ENCODE measurements around the gene PDGFD. TPM values are rescaled to one million over a fixed set of nuclear protein-coding genes. Genes with fewer than 3 reads are reported as not detected.

Gene PDGFD
- total RNA-seq, 3 donors from 2014 or later (not counting 1 experiment from before 2014, with no cell fraction given) = 23.2 to 41.2 (median 33.1) TPM

DNA sequence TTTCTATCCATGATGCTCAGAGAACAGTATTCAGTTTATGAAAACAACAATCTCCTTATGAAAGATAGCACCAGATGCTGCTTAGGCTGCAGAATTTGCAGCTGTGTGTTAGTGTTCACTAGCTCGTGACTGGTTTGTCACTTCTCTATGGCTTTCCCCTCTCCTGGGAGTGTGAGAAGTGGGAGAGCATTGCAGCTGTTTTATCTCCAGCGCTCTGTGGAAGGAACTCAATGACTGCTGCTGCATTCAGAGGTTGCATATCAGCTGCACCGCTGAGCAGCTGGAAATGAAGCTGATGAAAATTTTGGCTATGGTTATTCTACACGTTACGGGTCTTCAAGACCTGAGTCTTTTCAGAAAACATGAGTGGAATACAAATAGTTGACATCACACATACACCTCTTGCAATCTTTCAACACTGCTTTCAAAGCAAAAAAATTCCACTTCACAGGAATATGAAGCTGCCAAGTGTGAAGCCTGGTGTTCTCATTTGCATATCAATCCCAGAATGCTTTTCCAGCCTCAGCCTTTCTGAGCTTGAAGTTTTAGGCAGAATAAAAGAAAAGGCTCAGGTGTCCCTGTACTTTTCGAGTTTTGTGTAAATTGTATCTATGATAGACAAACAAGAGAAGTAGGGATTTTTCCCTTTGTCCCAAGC lies 276.8 kb downstream of the PDGFD start:
- DNase-seq = no peak
- no peak overlapping the region for H3K4me3 ChIP-seq (ENCODE audit: low read length)
- no peaks in the 10 kb centered on the region for H3K9me3 ChIP-seq (ENCODE audit: control insufficient read depth, insufficient read depth, low read length)
- peaks cover 0 to 4% of the 10 kb centered on the region in 2 donors for H3K4me1 Mint-ChIP-seq
- H3K4me1 ChIP-seq (ENCODE audit: control insufficient read depth, insufficient read depth, low read length) = no peaks in the 10 kb centered on the region
- ATAC-seq = no peak
- H3K27me3 Mint-ChIP-seq (ENCODE audit: low read depth in 2 of 2) = no peaks in the 10 kb centered on the region
- no peak overlapping the region for H3K27ac ChIP-seq (ENCODE audit: low read length)
- no peak overlapping the region for H3K4me3 Mint-ChIP-seq
- H3K9me3 Mint-ChIP-seq = peaks cover 0 to 6% of the 10 kb centered on the region in 2 donors
- TF ChIP-seq, protein P1, sequence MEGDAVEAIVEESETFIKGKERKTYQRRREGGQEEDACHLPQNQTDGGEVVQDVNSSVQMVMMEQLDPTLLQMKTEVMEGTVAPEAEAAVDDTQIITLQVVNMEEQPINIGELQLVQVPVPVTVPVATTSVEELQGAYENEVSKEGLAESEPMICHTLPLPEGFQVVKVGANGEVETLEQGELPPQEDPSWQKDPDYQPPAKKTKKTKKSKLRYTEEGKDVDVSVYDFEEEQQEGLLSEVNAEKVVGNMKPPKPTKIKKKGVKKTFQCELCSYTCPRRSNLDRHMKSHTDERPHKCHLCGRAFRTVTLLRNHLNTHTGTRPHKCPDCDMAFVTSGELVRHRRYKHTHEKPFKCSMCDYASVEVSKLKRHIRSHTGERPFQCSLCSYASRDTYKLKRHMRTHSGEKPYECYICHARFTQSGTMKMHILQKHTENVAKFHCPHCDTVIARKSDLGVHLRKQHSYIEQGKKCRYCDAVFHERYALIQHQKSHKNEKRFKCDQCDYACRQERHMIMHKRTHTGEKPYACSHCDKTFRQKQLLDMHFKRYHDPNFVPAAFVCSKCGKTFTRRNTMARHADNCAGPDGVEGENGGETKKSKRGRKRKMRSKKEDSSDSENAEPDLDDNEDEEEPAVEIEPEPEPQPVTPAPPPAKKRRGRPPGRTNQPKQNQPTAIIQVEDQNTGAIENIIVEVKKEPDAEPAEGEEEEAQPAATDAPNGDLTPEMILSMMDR (IDR thresholded peaks at IDR 0.05) = no peak
- intact Hi-C loops (cut with micrococcal nuclease) = no loop called here
- no peak overlapping the region for H3K27ac Mint-ChIP-seq
- no peaks in the 10 kb centered on the region for H3K27me3 ChIP-seq (ENCODE audit: control insufficient read depth, insufficient read depth, low read length)
- peaks cover 11% of the 10 kb centered on the region for H3K36me3 Mint-ChIP-seq
- H3K36me3 ChIP-seq (ENCODE audit: control insufficient read depth, insufficient read depth, low read length) = no peaks in the 10 kb centered on the region
- 78% methylated on average over 6 of the region's 6 CpGs for WGBS (ENCODE audit: insufficient coverage)

DNA sequence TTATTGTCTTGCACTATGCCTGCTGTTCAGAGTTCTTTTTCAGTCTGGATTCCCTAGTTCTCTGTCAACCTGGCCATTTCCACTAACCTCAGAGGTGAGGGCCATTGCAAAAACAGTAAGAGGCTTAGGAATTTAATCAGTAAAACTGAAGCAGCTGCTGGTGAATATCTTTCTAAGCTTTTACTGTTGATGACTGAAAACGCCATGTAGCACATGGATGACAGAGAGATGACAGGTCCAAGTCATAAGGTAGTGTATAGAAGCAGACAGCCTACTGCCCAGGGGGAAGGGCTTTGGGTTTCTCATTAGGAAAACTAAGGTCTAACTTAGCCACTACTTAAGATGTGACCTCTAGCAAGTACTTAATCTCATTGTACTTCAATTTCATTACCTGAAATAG lies 280.1 kb downstream of the PDGFD start:
- Histone ChIP-seq H3K4me3 (ENCODE audit: low read length) (no peak overlapping the region), H3K9me3 (ENCODE audit: control insufficient read depth, insufficient read depth, low read length) (no peaks in the 10 kb centered on the region), H3K36me3 (ENCODE audit: control insufficient read depth, insufficient read depth, low read length) (no peaks in the 10 kb centered on the region), H3K27ac (ENCODE audit: low read length) (no peak overlapping the region), H3K27me3 (ENCODE audit: control insufficient read depth, insufficient read depth, low read length) (no peaks in the 10 kb centered on the region), H3K4me1 (ENCODE audit: control insufficient read depth, insufficient read depth, low read length) (no peaks in the 10 kb centered on the region)
- H3K27ac Mint-ChIP-seq = no peak overlapping the region
- no peak for ATAC-seq
- no peaks in the 10 kb centered on the region for H3K36me3 Mint-ChIP-seq
- no peak for DNase-seq
- intact Hi-C loops (cut with micrococcal nuclease) = no loop called here
- peaks cover 0 to 4% of the 10 kb centered on the region in 2 donors for H3K4me1 Mint-ChIP-seq
- no peaks in the 10 kb centered on the region for H3K27me3 Mint-ChIP-seq (ENCODE audit: low read depth in 2 of 2)
- 88% methylated on average over 1 of the region's 1 CpG for WGBS (ENCODE audit: insufficient coverage)
- H3K4me3 Mint-ChIP-seq = no peak overlapping the region
- H3K9me3 Mint-ChIP-seq = no peaks in the 10 kb centered on the region
- TF ChIP-seq, protein P1 (IDR thresholded peaks at IDR 0.05) = no peak

DNA sequence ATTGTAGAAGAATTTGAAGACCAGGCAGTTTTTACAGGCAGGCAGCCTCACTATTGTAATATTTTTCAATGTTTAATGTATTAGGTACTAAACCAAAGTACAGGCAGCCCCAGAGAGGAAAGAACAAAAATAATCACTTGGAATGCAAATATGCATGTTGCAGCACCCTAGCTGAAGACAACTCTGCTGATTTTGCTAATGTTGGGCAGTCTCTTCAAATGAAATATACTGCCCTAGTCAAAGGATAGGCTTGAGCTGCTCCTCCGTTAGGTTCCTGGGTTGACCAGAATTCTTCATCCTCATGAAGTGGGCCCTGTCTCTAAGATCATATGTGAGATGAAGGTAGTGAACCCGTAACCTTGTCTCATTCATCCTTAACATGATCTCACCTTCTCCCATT lies 280.7 kb downstream of the PDGFD start:
- DNase-seq (no peak), ATAC-seq (no peak)
- Histone ChIP-seq H3K36me3 (ENCODE audit: control insufficient read depth, insufficient read depth, low read length) (no peaks in the 10 kb centered on the region), H3K4me3 (ENCODE audit: low read length) (no peak overlapping the region), H3K4me1 (ENCODE audit: control insufficient read depth, insufficient read depth, low read length) (no peaks in the 10 kb centered on the region), H3K9me3 (ENCODE audit: control insufficient read depth, insufficient read depth, low read length) (no peaks in the 10 kb centered on the region), H3K27me3 (ENCODE audit: control insufficient read depth, insufficient read depth, low read length) (no peaks in the 10 kb centered on the region), H3K27ac (ENCODE audit: low read length) (no peak overlapping the region)
- H3K4me1 Mint-ChIP-seq = peaks cover 0 to 4% of the 10 kb centered on the region in 2 donors
- TF ChIP-seq, protein P1 (IDR thresholded peaks at IDR 0.05) = no peak
- intact Hi-C loops (cut with micrococcal nuclease) = no loop called here
- H3K27me3 Mint-ChIP-seq (ENCODE audit: low read depth in 2 of 2) = no peaks in the 10 kb centered on the region
- no peaks in the 10 kb centered on the region for H3K9me3 Mint-ChIP-seq
- WGBS (ENCODE audit: insufficient coverage) = 100% methylated on average over 2 of the region's 2 CpGs
- H3K27ac Mint-ChIP-seq = no peak overlapping the region
- H3K36me3 Mint-ChIP-seq = no peaks in the 10 kb centered on the region
- no peak overlapping the region for H3K4me3 Mint-ChIP-seq

DNA sequence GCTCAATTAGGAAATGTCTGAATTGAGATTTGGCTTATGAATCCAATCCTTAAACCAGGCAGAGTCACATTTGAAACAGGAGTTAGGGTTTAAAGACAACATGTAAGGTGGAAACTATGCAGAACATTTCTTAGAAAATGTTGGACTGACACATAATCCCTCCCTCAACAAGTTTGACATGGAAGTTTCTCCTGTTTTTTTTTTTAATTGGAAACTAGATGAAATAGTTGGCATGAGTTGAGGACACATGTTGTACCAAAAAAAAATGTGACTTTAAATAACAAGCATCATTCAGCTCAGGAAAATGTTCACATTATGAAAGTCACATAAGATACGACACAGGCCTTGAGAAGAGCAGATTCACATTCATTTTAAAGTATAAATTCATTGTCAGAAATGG lies 282.4 kb downstream of the PDGFD start:
- intact Hi-C loops (cut with micrococcal nuclease) = no loop called here
- TF ChIP-seq, protein P1 (IDR thresholded peaks at IDR 0.05) = no peak
- Histone ChIP-seq H3K36me3 (ENCODE audit: control insufficient read depth, insufficient read depth, low read length) (no peaks in the 10 kb centered on the region), H3K4me3 (ENCODE audit: low read length) (no peak overlapping the region), H3K27ac (ENCODE audit: low read length) (no peak overlapping the region), H3K4me1 (ENCODE audit: control insufficient read depth, insufficient read depth, low read length) (no peaks in the 10 kb centered on the region), H3K27me3 (ENCODE audit: control insufficient read depth, insufficient read depth, low read length) (no peaks in the 10 kb centered on the region), H3K9me3 (ENCODE audit: control insufficient read depth, insufficient read depth, low read length) (no peaks in the 10 kb centered on the region)
- Mint-ChIP-seq H3K9me3 (no peaks in the 10 kb centered on the region), H3K27ac (no peak overlapping the region), H3K36me3 (no peaks in the 10 kb centered on the region), H3K4me1 (peaks cover 0 to 4% of the 10 kb centered on the region in 2 donors), H3K4me3 (no peak overlapping the region), H3K27me3 (ENCODE audit: low read depth in 2 of 2) (no peaks in the 10 kb centered on the region)
- DNase-seq (no peak), ATAC-seq (no peak)
- 100% methylated on average over 1 of the region's 1 CpG for WGBS (ENCODE audit: insufficient coverage)

Measured in natural killer cell (primary cell).